Peyer's patch (tissue), 4 donors: Measurements from ENCODE around the gene SHISA4. TPM values are rescaled to one million over a fixed set of nuclear protein-coding genes. Genes with fewer than 3 reads are reported as not detected.
A peak's percentile ranks its signal among the peaks of the same experiment; 100 is the strongest.
"Not testable (repeated sequence)": the region's sequence is repeated elsewhere in the genome, so short reads cannot be mapped to it uniquely, and the experiment has no call there.

ENCODE experiments used
- DNase-seq, 3 donors: peaks; one replicate each; pipeline ENCODE4 v3.0.0-alpha.2; 2017 to 2019
- H3K27ac ChIP-seq, 4 donors: fragments of 200-600 bp; sonication (generic); one replicate each; pipeline ENCODE4 v1.5.1; 2016 to 2019
- H3K27me3 ChIP-seq, 2 donors: fragments of 200-600 bp; sonication (generic); one replicate each; pipeline ENCODE4 v1.5.1; 2019
- H3K36me3 ChIP-seq, 3 donors: fragments of 200-600 bp; sonication (generic); one replicate each; pipeline ENCODE4 v1.5.1; 2016 to 2019
- H3K4me1 ChIP-seq, 4 donors: fragments of 200-600 bp; sonication (generic); one replicate each; pipeline ENCODE4 v1.5.1; 2016 to 2019
- H3K4me3 ChIP-seq, 4 donors: fragments of 200-600 bp; sonication (generic); 1 replicate in 3 of 4; 2 replicates in 1 of 4; pipeline ENCODE4 v1.5.1; 2016 to 2019; ENCODE audit warnings: mild to moderate bottlenecking in 1 of 4
- H3K9me3 ChIP-seq, 4 donors: fragments of 200-600 bp; sonication (generic); one replicate each; pipeline ENCODE4 v1.5.1; 2016 to 2019; ENCODE audit warnings: mild to moderate bottlenecking in 1 of 4
- POLR2A ChIP-seq, 2 donors: fragments of 450-650 bp; IDR thresholded peaks; one replicate each; pipeline ENCODE4 v1.5.1; 2017; ENCODE audit warnings: antibody characterized with exemption in 2 of 2, mild to moderate bottlenecking in 2 of 2, moderate library complexity in 2 of 2
- total RNA-seq, 4 donors: library from RNA; depleted of rRNA; stranded (reverse); fragments of >200 nt; gene quantifications; one replicate each; pipeline ENCODE4 v1.1.0, GENCODE V29; 2016
- TF ChIP-seq, protein P1 (sequence below), 6 experiments: fragments of 450-650 bp in 4 of 6; fragments of 200-600 bp in 2 of 6; sonication (generic) in 1 of 6; IDR thresholded peaks; one replicate each; pipeline ENCODE4 v1.5.1; 2017 to 2019; ENCODE audit warnings: antibody characterized with exemption in 6 of 6, mild to moderate bottlenecking in 3 of 6, moderate library complexity in 1 of 6

SHISA4 gene
- total RNA-seq, 4 donors from 2014 or later = 2.9 to 10.7 (median 4.8) TPM

DNA sequence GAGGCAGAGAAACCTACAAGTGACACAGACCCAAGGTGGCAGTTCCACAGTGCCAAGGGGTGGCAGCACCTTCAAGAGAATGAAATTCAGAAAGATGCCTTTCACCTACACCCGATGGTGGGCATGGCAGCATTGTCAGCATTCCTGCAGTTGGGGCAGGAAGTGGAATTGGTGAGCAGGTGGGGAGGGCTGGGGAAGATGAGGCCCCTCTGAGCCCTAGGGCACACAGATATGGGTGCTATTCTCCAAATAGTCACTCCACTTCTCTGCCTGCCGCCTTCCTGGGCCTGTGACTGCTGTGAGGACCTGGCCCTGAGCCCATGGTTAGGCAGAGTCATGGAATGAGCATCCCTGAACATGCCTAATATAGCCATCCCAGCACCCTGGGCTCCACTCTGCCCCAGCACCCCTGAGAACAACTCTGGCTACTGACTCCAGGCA, 8.3 kb downstream of the SHISA4 start:
- Histone ChIP-seq H3K36me3 (peaks cover 0 to 4% (median 0%) of the 10 kb centered on the region in 3 donors), H3K27me3 (no peaks in the 10 kb centered on the region), H3K4me1 (peaks cover 0 to 12% (median 0%) of the 10 kb centered on the region in 4 donors), H3K9me3 (no peaks in the 10 kb centered on the region), H3K27ac (peak overlapping the region in 2 of 4 donors; percentile 49 to 62), H3K4me3 (no peak overlapping the region)
- DNase-seq = no peak
- TF ChIP-seq, protein P1, sequence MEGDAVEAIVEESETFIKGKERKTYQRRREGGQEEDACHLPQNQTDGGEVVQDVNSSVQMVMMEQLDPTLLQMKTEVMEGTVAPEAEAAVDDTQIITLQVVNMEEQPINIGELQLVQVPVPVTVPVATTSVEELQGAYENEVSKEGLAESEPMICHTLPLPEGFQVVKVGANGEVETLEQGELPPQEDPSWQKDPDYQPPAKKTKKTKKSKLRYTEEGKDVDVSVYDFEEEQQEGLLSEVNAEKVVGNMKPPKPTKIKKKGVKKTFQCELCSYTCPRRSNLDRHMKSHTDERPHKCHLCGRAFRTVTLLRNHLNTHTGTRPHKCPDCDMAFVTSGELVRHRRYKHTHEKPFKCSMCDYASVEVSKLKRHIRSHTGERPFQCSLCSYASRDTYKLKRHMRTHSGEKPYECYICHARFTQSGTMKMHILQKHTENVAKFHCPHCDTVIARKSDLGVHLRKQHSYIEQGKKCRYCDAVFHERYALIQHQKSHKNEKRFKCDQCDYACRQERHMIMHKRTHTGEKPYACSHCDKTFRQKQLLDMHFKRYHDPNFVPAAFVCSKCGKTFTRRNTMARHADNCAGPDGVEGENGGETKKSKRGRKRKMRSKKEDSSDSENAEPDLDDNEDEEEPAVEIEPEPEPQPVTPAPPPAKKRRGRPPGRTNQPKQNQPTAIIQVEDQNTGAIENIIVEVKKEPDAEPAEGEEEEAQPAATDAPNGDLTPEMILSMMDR (IDR thresholded peaks at IDR 0.05) = no peak
- no peak for TF ChIP-seq POLR2A (IDR thresholded peaks at IDR 0.05)

DNA sequence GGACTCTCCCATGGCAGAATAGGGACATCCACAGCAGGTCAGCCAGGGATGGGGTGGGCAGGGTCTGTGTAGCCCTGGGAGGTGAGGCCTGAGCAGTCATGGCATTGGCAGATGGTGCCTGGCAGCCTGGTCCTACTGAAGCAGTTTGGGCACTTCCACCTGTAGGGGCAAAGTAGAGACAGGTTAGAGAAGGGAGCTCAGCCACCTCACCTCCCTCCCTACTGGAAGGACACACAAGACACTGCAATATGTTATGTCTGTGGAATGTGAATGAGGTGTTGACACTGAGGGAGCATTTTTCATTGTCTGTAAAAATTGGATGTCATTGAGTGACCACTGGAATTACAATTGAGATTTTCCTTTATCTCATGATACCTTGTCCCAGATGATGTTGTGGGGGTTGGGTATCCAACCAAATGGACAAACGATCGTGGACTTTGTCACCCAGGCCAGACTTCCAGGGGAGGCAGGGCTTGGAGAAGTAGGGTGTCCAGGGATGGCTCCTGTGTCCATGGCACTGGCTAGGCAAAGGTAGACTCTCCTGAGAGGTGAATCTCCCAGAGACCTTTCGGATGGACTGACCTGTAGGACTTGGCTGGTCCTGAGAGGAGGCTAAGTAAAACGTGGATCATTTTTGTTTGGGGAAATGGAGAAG, 9.7 kb downstream of the SHISA4 start:
- no peak for DNase-seq
- Histone ChIP-seq H3K27me3 (no peaks in the 10 kb centered on the region), H3K4me3 (no peak overlapping the region), H3K27ac (peak overlapping the region in 1 of 4 donors; percentile 62), H3K9me3 (no peaks in the 10 kb centered on the region), H3K36me3 (peaks cover 0 to 4% (median 0%) of the 10 kb centered on the region in 3 donors), H3K4me1 (peaks cover 0 to 12% (median 0%) of the 10 kb centered on the region in 4 donors)
- TF ChIP-seq, protein P1 (IDR thresholded peaks at IDR 0.05) = no peak
- no peak for TF ChIP-seq POLR2A (IDR thresholded peaks at IDR 0.05)

DNA sequence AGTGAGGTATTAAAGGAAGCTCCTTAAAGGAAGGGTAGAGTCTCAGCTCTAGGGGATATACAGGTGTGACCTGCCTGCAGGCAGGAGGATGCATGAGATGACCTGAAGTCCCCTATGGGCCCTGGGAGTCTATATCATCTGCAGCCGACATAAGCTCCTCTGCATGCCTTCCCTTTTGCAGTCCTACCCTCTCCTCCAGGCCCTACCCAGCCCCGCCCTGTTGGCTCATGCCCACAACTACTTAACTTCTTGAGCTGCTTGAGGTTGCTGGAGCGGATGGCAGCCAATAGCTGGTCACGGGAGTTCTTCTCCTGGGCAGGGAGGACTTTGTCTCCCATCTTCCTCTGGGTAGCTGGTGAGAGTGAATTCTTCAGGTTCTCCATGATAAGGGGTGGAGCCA, 10.3 kb downstream of the SHISA4 start:
- no peak for DNase-seq
- TF ChIP-seq, protein P1 (IDR thresholded peaks at IDR 0.05) = no peak
- TF ChIP-seq POLR2A (IDR thresholded peaks at IDR 0.05) = no peak

DNA sequence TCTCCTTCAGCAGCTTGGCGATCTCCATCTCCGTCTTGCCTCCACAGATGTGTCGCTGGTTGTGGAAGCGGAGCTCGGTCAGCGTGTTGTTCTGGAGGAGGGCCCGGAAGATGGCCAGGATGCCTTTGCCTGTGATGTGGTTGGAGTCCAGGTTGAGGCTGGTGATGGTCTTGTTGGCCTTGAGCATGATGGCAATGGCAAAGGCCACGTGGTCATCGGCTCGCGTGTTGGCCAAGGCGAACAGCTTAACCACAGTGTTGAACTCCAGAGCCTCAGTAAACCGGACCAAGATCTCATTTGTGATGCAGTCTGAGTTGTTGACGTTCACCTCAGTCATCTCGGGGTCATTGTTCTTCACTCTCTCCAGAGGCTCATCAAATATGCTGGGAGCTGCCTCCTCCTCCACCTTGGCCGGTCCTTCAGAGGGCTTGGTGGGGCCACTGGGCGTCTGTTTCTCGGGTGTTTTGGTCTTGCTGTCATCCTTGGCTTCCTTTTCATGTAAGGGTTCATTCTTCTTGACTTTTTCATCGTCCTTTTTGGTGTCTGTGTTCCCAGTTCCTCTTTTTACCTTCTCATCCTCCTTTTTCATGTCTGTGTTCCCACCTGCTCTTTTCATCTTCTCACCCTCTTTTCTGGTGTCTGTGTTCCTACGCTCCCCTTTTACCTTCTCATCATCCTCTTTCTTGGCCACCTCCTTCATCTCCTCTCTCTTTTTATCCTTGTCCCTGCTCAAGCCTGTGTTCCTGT, 11.2 kb downstream of the SHISA4 start:
- peaks cover 0 to 4% (median 0%) of the 10 kb centered on the region in 3 donors for H3K36me3 ChIP-seq
- no peaks in the 10 kb centered on the region for H3K27me3 ChIP-seq
- no peak for DNase-seq
- H3K9me3 ChIP-seq = no peaks in the 10 kb centered on the region
- no peak overlapping the region for H3K4me3 ChIP-seq
- TF ChIP-seq, protein P1 (IDR thresholded peaks at IDR 0.05) = no peak
- TF ChIP-seq POLR2A (IDR thresholded peaks at IDR 0.05) = no peak
- peaks cover 0 to 14% (median 0%) of the 10 kb centered on the region in 4 donors for H3K4me1 ChIP-seq
- peak overlapping the region in 1 of 4 donors; percentile 62 for H3K27ac ChIP-seq

More for the DNA sequence above, 10.3 kb downstream of the SHISA4 start:
- Histone ChIP-seq H3K36me3 (peaks cover 0 to 4% (median 0%) of the 10 kb centered on the region in 3 donors), H3K9me3 (no peaks in the 10 kb centered on the region), H3K27ac (peak overlapping the region in 1 of 4 donors; percentile 62), H3K4me1 (peaks cover 0 to 12% (median 0%) of the 10 kb centered on the region in 4 donors), H3K4me3 (no peak overlapping the region), H3K27me3 (no peaks in the 10 kb centered on the region)

DNA sequence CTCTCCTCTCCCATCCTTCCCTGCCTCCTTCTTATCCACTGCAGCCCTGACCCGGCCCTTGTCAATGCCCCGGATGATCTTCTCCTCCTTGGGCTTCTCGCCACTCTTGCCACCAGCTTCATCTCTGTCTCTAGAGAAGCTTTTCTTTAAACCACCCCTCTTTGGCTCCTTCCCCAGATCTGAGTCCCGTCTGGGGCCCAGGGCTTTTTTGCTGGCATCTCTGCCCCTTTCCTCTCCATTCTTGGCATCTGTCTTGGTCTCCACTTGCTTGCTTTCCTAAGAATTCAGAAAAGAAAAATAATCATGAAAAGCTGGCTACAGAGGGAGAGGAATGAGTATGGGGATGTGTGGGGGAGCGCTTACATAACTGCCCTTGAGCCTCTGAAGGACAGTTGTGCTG, 11.8 kb downstream of the SHISA4 start:
- no peak for DNase-seq
- Histone ChIP-seq H3K4me1 (peaks cover 0 to 20% (median 0%) of the 10 kb centered on the region in 4 donors), H3K27me3 (no peaks in the 10 kb centered on the region), H3K9me3 (no peaks in the 10 kb centered on the region), H3K4me3 (no peak overlapping the region), H3K36me3 (peaks cover 0 to 4% (median 0%) of the 10 kb centered on the region in 3 donors), H3K27ac (peak overlapping the region in 1 of 4 donors; percentile 62)
- TF ChIP-seq, protein P1 (IDR thresholded peaks at IDR 0.05) = no peak
- TF ChIP-seq POLR2A (IDR thresholded peaks at IDR 0.05) = no peak

DNA sequence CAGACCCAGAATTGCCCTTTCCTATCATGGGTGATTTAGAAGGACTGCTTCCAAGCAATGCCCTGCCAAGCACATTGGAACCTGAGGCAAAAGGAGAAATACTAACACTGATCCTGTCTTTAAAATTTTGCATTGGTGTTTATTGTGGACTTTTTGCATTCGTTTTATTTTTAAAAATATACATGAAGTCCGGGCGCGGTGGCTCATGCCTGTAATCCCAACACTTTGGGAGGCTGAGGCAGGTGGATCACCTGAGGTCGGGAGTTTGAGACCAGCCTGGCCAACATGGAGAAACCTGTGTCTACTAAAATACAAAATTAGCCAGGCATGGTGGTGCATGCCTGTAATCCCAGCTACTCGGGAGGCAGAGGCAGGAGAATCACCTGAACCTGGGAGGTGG, 12.3 kb downstream of the SHISA4 start:
- peak overlapping the region in 1 of 4 donors; percentile 62 for H3K27ac ChIP-seq
- H3K36me3 ChIP-seq, H3K4me3 ChIP-seq, DNase-seq, H3K9me3 ChIP-seq, H3K27me3 ChIP-seq: not testable (repeated sequence)
- H3K4me1 ChIP-seq = peaks cover 0 to 26% (median 0%) of the 10 kb centered on the region in 4 donors
